A673 (cell line): ENCODE results near the gene CPZ. TPM values are rescaled to one million over a fixed set of nuclear protein-coding genes. Genes with fewer than 3 reads are reported as not detected.

Experiments used
- BruUV-seq: library from RNA; stranded (reverse); fragments of 400-500 nt; replicated peaks from 2 replicates; lab custom pipeline; 2021; lab: Mats Ljungman, UMichigan
- CTCF ChIA-PET: fragments of 300-600 bp; sonication (Branson Sonifier 250); formaldehyde crosslinking; loops from one replicate; lab custom pipeline; 2022; ENCODE audit warnings: antibody characterized with exemption; lab: Charles Lee
- POLR2A ChIA-PET: fragments of 300-600 bp; sonication (Branson Sonifier 250); formaldehyde crosslinking; loops from one replicate; lab custom pipeline; 2022; ENCODE audit warnings: antibody characterized with exemption; ENCODE audit not compliant: low non-redundant PET; lab: Charles Lee
- DNase-seq: peaks from one replicate; pipeline ENCODE4 v3.0.0-alpha.2; 2015; ENCODE audit warnings: low spot score
- H3K27ac ChIP-seq: fragments of 200-600 bp; sonication (generic); 2 replicates; pipeline ENCODE4 v1.5.1; 2016; ENCODE audit warnings: mixed run types, low read depth, mild to moderate bottlenecking, mixed read lengths, antibody characterized with exemption, low read length; ENCODE audit not compliant: poor library complexity, severe bottlenecking
- H3K27me3 ChIP-seq: fragments of 200-600 bp; sonication (generic); replicated peaks from 2 replicates; pipeline ENCODE4 v1.6.1; 2017; ENCODE audit warnings: mixed run types, low read depth, mild to moderate bottlenecking, mixed read lengths, antibody characterized with exemption, low read length; ENCODE audit not compliant: insufficient read depth, poor library complexity
- H3K36me3 ChIP-seq: fragments of 200-600 bp; sonication (generic); 2 replicates; pipeline ENCODE4 v1.6.1; 2016; ENCODE audit warnings: mixed run types, mild to moderate bottlenecking, mixed read lengths, antibody characterized with exemption, low read length; ENCODE audit not compliant: insufficient read depth, poor library complexity, severe bottlenecking
- H3K4me1 ChIP-seq: fragments of 200-600 bp; sonication (generic); 2 replicates; pipeline ENCODE4 v1.6.1; 2017; ENCODE audit warnings: mixed run types, mild to moderate bottlenecking, mixed read lengths, antibody characterized with exemption, low read length; ENCODE audit not compliant: insufficient read depth, poor library complexity, severe bottlenecking
- H3K4me3 ChIP-seq: fragments of 200-600 bp; sonication (generic); 2 replicates; pipeline ENCODE4 v1.5.1; 2016; ENCODE audit warnings: low read depth, mixed run types, mild to moderate bottlenecking, mixed read lengths, low read length; ENCODE audit not compliant: poor library complexity, severe bottlenecking
- H3K9me3 ChIP-seq: fragments of 200-600 bp; sonication (generic); 2 replicates; pipeline ENCODE4 v1.6.1; 2016; ENCODE audit warnings: mixed run types, low read depth, mild to moderate bottlenecking, mixed read lengths, antibody characterized with exemption, low read length; ENCODE audit not compliant: poor library complexity, severe bottlenecking
- EZH2 ChIP-seq: fragments of 200-600 bp; sonication (generic); IDR thresholded peaks from 2 replicates; pipeline ENCODE4 v1.6.1; 2017; ENCODE audit warnings: borderline replicate concordance, low read depth, mild to moderate bottlenecking, mixed read lengths, antibody characterized with exemption, low read length; ENCODE audit not compliant: poor library complexity, severe bottlenecking
- intact Hi-C: fragments of 100-400 bp; cut with micrococcal nuclease; formaldehyde crosslinking; loops from one replicate; pipeline ENCODE4 v1.10.0; 2022; ENCODE audit not compliant: unreplicated experiment
- total RNA-seq: library from RNA; stranded (reverse); gene quantifications from 2 replicates; pipeline ENCODE4 v1.2.3, GENCODE V29; 2021
- TF ChIP-seq, protein P1 (sequence below): fragments of 300-800, 200-600 bp; sonication (generic); conservative IDR thresholded peaks from 2 replicates; pipeline ENCODE4 v1.5.1; 2017; ENCODE audit warnings: low read depth, mild to moderate bottlenecking, antibody characterized with exemption, low read length, moderate library complexity, mixed read lengths

Gene CPZ
- total RNA-seq, 1 experiment from 2014 or later, result 0.34 TPM

DNA sequence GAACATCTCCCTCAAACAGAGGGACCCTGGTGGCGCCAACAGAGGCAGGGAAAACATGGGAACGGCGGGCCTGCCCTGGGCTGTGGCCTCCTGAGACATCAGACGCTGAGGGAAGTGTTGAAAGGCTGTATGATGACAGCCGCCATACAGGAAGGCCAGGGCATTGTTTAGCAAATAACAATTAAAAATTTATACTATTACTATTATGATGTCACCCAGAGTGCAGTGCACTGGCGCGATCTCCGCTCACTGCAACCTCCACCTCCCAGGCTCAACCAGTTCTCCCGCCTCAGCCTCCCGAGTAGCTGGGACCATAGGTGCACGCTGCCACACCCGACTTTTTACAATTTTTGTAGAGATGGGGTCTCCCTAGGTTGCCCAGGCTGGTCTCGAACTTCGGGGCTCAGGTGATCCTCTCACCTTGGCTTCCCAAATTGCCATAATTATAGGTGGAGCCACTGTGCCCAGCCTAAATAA is 54.6 kb downstream of the CPZ start:
- intact Hi-C loops, result no loop called here
- Histone ChIP-seq H3K4me3 (no peak overlapping the region), H3K9me3 (no peaks in the 10 kb centered on the region), H3K36me3 (no peaks in the 10 kb centered on the region), H3K4me1 (no peaks in the 10 kb centered on the region), H3K27ac (no peak overlapping the region), H3K27me3 (peaks cover 61% of the 10 kb centered on the region)
- no TSS peak for BruUV-seq
- ChIA-PET CTCF (no interaction called here), POLR2A (no interaction called here)
- no peak for TF ChIP-seq EZH2
- TF ChIP-seq, protein P1, sequence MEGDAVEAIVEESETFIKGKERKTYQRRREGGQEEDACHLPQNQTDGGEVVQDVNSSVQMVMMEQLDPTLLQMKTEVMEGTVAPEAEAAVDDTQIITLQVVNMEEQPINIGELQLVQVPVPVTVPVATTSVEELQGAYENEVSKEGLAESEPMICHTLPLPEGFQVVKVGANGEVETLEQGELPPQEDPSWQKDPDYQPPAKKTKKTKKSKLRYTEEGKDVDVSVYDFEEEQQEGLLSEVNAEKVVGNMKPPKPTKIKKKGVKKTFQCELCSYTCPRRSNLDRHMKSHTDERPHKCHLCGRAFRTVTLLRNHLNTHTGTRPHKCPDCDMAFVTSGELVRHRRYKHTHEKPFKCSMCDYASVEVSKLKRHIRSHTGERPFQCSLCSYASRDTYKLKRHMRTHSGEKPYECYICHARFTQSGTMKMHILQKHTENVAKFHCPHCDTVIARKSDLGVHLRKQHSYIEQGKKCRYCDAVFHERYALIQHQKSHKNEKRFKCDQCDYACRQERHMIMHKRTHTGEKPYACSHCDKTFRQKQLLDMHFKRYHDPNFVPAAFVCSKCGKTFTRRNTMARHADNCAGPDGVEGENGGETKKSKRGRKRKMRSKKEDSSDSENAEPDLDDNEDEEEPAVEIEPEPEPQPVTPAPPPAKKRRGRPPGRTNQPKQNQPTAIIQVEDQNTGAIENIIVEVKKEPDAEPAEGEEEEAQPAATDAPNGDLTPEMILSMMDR, result no peak
- DNase-seq, result no peak

DNA sequence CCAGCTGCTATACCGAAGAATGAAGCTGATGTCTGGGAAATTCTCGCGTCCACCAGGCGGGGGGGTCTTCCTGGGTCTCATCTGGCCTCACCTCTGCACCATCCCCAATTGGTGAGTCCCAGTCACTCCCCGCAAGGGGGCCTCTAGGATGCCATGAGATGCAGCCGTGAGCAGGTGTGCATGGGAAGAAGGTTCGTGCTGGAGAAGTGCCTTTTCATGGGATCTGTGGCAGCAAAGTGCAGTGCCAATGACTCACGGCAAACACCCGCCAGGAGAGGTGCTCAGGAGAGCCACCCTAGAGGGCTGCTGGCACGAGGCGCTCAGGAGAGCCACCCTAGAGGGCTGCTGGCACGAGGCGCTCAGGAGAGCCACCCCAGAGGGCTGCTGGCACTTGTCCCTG is 55.1 kb downstream of the CPZ start:
- TF ChIP-seq EZH2, result no peak
- TF ChIP-seq, protein P1, result no peak
- peaks cover 66% of the 10 kb centered on the region for H3K27me3 ChIP-seq
- H3K36me3 ChIP-seq, result no peaks in the 10 kb centered on the region
- no peak for DNase-seq
- POLR2A ChIA-PET, result no interaction called here
- H3K4me1 ChIP-seq, result no peaks in the 10 kb centered on the region
- CTCF ChIA-PET, result no interaction called here
- BruUV-seq, result no TSS peak
- no peak overlapping the region for H3K4me3 ChIP-seq
- no peaks in the 10 kb centered on the region for H3K9me3 ChIP-seq
- intact Hi-C loops, result no loop called here
- no peak overlapping the region for H3K27ac ChIP-seq

DNA sequence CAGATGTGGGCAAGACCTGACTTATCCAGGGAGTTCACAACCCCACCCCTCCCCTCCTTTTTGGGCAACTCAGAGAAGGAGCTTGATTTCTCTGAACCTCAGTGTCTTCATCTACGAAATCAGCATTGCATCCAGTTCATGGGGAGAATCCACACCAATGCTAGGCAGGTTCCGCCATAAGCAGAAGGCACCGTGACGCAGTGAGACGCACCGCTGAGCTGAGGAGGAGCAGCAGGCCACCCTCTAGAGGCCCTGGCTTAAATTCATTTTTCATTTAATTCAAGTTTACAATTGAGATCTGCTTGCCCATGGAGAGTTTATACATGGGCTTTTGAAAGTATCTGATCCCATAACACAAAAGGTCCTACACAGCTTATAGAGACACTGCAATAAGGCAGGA is 55.7 kb downstream of the CPZ start:
- ChIA-PET CTCF (no interaction called here), POLR2A (no interaction called here)
- no peak for DNase-seq
- Histone ChIP-seq H3K27me3 (peaks cover 67% of the 10 kb centered on the region), H3K9me3 (no peaks in the 10 kb centered on the region), H3K4me3 (no peak overlapping the region), H3K36me3 (no peaks in the 10 kb centered on the region), H3K27ac (no peak overlapping the region), H3K4me1 (no peaks in the 10 kb centered on the region)
- intact Hi-C loops, result no loop called here
- no TSS peak for BruUV-seq
- TF ChIP-seq EZH2, result no peak
- TF ChIP-seq, protein P1, result no peak
